GM18520 (cell line): Measurements from ENCODE around the gene FBLIM1.

Experiments used
- ATAC-seq: cut with Tn5 transposase; IDR thresholded peaks from one replicate; pipeline ENCODE4 v1.9.1; 2021; ENCODE audit not compliant: unreplicated experiment

FBLIM1 gene

DNA sequence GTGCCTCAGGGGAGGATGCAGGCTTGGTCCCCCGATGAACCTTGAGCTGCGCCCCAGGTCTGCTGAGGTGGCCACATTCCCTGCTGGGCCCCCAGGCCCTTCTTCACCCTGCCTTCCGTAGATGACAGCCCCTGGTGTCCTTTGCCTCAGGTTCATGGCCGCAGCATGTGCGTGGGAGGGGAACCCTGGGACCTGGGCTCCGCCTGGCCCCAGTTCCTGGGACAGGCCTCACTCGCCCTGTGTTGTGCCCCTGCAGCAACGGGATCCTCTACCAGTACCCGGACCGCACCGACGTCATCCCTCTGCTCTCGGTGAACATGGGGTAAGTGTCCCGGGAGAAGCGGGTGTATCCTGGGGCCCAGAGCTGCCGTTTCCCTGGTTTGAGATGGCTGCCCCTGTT lies 27.7 kb upstream of the FBLIM1 start:
- no peak for ATAC-seq

DNA sequence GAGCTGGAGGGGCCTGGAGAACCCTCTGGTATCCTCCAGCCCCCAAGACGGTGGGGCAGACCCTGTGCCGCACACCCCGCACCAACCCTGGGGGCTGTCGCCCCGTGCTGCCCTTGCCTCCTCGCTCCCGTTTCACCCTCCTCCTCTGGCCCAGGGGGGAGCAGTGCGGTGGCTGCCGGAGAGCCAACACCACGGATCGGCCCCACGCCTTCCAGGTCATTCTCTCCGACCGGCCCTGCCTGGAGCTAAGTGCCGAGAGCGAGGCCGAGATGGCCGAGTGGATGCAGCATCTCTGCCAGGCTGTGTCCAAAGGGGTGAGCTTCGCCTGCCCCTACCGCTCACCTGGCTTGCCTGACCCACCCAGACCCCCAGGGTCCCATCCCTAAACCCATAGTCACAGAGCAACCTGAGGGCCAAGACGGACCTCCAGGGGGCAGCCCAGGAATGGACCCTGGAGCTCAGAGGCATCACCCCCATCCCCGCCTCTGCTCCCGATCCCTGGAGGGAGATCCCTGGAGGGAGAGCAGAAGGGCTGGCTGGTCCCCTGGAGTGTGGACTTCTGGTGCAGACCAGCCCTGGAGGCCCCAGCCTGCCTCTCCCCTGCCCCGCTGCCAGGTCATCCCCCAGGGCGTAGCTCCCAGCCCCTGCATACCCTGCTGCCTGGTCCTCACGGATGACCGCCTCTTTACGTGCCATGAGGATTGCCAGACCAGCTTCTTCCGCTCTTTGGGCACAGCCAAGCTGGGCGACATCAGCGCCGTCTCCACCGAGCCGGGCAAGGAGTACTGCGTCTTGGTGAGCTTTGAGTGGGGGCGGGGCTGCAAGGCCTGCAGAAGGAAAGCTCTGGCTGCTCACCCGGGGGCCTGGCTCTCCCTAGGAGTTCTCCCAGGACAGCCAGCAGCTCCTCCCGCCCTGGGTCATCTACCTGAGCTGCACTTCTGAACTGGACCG lies 26.6 kb upstream of the FBLIM1 start:
- ATAC-seq, result no peak

DNA sequence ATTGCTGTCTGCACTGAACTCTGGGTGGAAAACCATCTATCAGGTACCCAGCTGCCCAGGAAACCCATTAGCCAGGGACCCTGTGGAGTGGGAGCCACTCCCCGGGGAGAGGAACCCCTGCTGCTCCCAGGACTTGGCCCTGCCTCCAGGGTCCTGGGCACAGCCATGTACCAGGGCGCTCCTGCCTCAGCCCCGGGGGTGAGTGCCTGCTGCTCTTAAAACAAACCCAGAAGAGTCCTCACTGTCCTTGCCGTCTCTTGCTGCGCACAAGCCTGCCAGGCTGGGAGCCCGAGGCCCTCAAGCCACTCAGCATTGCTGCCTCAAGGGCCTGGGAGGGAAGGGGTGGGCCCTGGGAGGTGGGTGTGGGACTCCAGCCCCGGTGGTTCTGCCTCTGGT lies 25.9 kb upstream of the FBLIM1 start:
- ATAC-seq, result no peak

DNA sequence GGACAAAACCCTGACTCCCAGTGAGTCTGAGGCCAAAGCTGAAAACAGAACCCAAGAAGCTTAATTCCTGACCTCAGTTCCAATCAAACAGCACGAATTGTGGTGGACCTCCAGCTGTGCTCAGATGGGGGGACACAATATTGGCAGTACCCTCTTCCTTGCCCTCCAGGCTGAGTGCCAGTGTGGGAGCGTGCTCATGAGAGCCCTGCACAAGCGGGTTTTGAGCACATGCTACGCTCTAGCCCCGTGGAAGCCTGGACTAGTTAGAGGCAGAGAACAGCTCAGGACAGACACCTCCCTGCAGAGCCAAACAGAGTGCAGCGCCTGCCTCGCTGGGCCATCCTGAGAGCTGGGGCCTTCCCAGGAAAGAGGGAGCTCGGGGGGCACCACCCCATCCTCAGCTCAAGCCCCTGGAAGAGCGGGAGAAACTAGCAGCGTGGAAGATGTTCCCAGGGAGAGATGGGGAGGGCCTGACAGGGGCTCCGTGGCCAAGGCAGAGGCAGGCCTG lies 25.3 kb upstream of the FBLIM1 start:
- ATAC-seq, result no peak

DNA sequence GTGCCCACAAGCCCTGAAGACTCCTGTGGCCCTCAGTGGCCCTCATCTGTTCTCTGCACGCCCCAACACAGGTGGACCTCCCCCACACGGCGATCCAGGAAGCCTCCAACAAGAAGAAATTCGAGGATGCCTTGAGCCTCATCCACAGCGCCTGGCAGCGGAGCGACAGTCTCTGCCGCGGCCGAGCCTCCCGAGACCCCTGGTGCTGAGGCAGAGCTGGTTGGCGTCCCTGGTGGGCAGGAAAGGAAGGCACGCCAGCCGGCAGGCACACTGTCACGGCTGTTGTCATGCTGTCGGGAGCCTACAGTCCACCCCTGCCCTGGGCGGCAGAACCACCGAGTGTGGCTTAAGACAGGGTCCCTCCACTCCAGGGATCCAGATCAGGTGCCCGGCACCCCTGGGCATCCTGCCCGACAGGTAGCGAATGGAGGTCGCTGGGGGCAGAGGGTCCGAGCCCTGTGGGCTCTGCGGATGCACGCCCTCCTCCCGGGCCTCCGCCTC lies 24.8 kb upstream of the FBLIM1 start:
- ATAC-seq, result no peak

DNA sequence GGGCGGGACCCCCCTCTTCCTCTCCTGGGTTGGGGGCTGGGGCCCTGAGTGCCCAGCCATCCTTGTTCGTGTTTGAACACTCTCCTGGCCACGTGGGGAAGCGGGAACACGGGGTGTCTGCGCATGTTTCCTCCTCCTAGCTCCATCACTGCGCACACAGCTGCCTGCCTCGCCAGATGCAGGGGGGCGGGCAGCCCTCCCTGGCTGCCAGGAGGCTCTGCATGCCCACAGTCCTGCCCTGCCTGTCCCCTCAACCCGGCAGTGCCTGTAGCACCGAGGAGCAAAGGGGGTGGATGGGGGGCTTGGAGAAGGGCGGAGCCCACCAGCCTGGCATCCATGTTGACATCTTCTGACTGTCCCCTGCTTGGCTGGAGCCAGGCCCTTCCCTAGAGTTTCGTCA lies 24.3 kb upstream of the FBLIM1 start:
- ATAC-seq, result no peak

DNA sequence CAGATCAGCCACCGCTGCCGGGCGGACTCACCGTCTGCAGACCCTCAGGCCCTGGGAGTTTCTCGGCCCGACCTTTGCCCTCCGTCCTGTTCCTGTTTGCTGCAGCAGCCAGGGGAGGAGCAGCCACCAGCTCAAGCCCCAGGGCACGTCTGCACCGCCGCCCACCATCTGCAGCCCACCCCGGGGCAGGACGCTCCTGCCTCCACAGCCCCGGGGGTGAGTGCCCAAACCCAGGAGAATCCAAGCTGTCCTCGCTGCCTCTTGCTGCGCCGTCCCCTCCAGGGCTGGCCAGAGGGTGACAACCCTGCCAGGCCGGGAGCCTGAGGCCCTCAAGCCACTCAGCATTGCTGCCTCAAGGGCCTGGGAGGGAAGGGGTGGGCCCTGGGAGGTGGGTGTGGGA lies 23.7 kb upstream of the FBLIM1 start:
- ATAC-seq, result no peak

DNA sequence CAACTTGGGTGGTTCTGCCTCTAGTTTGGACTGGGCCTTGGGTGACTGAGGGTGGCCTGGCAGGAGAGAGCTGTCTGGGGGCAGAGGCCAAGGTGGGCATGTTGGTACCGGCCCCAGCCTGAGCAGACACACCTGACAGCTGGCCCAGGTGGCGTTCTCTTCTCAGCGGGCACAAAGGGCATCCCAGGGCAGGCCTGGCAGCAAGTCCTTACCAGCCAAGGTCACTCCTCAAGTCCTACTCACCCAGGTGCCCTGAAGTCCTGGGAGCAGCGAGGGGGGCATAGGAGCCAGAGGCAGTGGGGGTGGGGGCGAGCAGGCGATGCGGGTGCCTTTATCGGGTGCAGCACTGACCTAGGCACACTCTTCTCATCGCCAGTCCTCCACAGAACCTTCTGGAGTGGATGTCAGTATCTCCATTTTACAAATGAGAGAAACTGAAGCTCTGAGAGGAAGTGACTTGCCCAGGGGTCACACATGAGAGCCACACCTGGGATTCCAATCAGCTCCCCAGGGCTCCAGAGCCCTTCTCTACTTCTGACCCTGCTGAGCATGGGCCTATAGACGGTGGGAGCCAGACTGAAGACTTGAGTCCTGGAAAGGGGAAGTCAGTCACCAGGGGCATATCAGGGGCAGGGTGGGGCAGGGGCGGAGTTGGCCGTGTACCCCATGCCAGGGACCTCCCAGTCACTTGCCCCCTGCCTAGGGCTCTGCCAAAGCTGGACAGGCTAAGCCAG lies 23.1 kb upstream of the FBLIM1 start:
- ATAC-seq, result no peak

DNA sequence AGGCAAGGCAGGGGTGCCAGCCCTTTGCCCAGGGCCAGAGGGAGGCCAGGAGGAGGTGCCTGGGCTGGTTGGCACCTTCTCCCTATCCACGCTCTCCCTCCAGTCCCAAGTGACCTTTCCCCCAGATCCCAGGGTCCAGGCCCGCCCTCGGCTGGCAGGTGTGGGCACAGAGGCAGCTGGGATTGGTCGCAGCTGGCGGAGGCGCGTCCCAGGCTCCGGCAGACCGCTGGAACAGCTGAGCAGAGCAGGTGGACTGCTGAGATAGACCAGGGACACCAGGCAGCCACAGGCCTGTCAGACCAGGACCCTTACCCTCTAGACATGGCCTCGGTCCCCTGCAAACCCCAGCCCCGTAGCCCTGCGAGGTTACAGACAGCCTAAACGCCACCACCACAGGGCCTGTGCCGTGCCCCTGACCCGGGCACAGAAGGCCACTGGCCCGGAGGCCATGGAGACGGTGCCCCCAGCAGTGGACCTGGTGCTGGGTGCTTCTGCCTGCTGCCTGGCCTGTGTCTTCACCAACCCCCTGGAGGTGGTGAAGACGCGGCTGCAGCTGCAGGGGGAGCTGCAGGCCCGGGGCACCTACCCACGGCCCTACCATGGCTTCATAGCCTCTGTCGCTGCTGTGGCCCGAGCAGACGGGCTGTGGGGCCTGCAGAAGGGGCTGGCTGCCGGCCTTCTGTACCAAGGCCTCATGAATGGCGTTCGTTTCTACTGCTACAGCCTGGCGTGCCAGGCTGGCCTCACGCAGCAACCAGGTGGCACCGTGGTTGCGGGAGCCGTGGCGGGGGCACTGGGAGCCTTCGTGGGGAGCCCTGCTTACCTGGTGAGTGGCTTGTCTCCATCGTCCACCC lies 22.3 kb upstream of the FBLIM1 start, which contains the start of gene SLC25A34:
Gene SLC25A34 (plus strand): TSS at position 221 of the 854 bp plus-strand sequence. CDS start 228 bp downstream, at position 449.
- ATAC-seq, result no peak

DNA sequence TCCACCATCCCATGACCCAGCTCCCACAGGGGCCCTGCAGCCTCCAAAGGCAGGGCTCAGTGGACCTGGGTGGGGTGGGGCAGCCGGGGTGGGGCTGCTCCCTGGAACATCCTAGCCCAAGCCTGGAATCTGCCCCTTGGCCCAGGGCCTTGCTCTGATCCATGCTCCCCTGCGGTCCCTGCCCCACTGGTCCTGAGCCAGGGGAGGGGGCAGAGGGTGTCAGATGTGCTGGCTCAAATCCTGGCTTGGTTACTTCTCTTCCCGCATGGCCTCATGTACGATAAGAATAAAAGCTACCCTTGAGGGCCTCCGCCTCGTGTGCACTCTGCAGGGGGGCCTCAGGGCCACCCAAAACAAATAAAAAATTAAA lies 21.7 kb upstream of the FBLIM1 start:
- ATAC-seq, result no peak

DNA sequence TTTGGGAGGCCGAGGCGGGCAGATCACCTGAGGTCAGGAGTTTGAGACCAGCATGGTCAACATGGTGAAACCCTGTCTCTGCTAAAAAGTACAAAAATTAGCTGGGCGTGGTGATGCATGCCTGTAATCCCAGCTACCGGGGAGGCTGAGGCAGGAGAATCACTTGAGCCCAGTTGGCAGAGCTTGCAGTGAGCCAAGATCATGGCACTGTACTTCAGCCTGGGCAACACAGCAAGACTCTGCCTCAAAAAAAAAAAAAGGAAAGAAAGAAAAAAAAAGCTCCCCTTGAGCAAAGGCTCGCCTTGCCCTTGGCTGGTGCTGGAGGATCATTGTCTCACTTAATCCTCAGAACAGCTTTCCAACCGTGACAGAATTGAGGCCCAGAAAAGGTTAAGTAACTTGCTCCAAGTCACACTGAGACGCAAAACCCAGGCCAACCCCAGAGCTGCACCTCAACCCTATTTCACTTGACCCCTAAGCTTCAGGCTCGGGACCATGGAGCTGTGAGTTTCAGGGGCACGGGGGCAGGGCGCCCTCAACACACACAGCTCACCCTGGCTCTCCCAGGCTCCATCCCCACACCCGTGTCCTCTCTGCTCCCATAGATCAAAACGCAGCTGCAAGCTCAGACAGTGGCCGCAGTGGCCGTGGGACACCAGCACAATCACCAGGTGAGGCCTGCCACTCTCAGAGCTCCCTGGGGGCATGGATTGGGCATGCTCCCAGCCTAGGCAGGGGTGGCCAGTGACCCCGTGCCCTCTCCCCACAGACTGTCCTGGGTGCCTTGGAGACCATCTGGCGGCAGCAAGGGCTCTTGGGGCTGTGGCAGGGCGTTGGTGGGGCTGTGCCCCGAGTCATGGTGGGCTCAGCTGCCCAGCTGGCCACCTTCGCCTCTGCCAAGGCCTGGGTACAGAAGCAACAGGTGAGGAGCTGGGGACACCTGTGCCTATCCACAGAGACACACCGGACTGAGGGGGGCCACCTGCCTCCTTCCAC lies 21.0 kb upstream of the FBLIM1 start:
- no peak for ATAC-seq

DNA sequence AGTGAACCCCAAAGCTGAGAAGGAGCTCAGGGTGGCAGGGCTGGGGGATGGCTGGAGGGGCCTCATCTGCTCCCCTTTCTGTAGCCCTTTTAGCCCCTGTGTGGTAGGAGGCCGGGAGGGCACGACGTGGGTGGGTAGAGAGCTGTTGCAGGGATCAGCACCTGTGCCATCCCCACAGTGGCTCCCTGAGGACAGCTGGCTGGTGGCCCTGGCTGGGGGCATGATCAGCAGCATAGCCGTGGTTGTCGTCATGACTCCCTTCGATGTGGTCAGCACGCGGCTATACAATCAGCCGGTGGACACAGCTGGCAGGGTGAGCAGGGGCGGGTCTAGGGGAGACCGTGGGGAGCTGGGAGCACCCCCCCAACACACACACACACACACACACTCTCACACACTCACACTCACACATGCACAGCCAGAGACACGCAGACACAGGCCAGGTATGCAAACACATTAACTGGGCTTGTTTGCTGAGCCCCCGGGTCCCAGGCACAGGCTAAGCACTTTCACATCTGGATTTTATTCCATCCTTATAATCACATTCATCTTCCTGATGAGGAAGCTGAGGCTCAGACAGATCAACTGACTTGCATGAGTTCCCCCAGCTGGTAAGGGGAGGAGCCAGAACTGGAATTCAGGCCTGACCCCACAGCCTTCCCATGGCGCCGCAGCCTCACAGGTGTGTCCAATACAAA lies 20.0 kb upstream of the FBLIM1 start:
- no peak for ATAC-seq

DNA sequence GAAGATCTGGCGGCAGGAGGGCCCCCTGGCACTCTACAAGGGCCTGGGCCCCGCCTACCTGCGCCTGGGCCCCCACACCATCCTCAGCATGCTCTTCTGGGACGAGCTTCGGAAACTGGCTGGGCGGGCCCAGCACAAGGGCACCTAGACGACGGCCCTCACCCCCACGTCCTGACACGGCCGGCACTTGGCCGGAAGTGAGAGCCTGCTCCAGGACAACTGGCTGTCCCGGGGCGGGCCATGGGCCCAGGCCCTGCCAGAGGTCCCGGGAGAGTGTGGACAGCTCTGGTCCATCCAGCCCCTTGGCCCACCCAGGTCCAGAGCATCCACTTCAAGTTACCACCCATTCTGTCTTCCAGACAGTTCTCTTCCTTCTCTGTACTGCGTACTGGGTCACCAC lies 19.3 kb upstream of the FBLIM1 start:
- no peak for ATAC-seq

DNA sequence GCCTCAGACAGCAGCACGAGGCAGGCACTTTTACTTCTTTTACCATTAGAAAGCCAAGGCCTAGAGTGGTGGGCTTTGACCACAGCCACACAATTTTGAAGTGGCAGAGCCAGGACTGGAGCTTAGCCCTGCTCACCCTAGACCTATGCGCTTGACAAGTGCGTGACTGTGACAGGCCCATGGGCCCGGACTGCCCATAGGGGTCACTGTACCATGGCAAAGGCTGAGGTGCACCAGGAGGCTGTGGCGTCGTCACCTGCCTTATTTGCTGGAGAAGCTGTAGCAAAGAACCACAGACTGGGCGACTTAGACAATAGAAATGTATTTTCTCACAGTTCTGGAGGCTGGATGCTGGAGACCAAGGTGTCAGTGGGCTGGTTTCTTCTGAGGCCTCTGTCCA lies 18.9 kb upstream of the FBLIM1 start:
- ATAC-seq, result no peak

DNA sequence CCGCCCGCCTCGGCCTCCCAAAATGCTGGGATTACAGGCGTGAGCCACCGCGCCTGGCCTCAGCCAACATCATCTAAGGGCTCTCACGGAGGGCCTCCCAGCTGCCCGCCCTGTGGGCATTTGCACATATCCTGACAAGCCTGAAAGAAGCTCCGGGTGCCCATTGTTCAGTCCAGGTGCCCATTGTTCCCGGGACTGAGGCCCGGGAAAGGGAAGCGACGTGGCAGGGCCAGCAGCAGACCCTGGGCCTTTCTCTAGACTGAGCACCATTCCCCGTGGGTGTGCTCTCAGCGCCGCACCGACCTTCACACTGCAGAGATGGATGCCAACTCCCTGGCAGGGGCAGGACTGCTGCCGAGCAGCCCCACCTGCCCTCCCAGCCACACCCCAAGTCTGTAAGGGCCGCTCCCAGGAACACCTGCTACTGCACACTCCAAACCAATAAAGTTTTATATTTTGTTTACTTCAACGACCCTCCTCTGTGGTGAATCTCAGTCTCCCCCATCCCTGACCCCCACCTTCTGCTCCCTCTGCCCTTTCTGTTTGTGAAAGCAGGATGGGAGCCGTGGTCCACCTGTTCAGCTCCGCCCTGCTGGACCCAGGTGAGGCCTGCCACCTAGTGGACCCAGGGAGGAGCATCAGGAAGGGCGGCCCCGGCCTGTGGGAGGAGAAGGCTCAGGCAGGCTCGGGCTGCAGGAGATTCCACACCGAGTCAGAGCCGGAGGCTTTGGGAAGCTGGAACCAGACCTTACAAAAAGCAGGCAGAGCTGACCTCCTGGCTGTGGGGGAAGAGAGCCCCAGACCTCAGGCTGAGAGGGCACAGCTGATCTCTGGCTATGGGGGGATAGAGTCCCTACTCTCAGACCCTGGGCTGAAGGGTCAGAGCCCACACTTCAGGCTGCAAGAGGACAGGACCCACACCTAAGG lies 17.4 kb upstream of the FBLIM1 start:
- no peak for ATAC-seq

DNA sequence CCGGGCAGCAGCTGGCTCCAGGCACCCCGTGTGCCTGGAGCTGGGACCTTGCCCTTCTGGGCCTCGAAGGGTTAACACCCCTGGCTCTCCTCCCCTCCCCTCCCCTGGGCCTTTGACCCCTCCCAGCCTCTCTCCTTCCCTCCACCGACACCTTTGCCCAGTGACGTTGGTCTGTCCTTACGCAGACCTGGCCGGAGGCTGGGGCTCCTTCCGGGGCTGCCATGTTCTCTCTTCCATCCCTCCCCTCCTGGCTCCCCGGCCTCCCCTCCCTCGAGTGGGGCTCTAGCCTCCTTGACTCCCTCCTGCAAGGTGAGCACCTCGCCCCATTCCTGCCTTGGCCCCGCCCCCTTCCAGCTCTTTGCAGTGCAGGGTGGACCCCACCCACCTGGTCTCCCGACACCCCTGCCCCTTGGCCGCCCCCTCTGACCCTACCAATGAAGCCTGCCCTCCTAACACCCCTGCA lies 16.2 kb upstream of the FBLIM1 start, which contains the start of gene TMEM82:
Gene TMEM82 (plus strand): TSS at position 161 of the 463 bp plus-strand sequence. CDS start 61 bp downstream, at position 222.
- no peak for ATAC-seq

DNA sequence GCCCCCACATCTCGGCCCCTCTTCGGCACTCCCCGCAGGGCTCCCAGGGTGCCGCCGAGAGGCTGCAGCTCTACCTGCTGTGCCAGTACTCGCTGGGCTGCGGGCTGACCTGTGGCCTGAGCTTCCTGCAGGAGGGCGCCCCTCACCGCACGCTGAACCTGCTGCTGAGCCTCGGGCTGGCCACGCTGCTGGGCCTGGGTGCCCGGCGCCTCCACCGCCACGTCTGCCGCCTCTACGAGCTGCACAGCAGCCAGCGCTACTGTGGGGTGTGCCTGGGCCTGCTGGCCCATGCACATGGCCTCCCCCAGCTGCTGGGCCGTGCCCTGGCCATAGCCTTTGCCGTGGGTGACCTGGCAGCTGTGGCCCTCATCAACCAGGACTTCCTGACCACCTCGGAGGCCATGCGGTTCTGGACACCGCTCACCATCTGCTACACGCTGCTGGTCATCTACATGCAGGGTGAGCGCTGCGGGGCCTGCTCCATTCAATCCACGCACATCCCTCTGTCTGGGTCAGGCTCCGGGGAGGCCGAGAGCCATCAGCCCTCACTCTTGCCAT lies 14.4 kb upstream of the FBLIM1 start:
- no peak for ATAC-seq
